ENCODE results near the gene GRIP2. TPM values are rescaled to one million over a fixed set of nuclear protein-coding genes. Genes with fewer than 3 reads are reported as not detected.

Gene GRIP2
- total RNA-seq, 1 experiment from 2014 or later: not detected

- H3K27ac Mint-ChIP-seq (ENCODE audit: low read depth, unreplicated experiment): no peak overlapping the region
- DNase-seq (ENCODE audit: unreplicated experiment): no peak
- ChIA-PET CTCF (no interaction called here), POLR2A (no interaction called here)
- intact Hi-C loops (cut with micrococcal nuclease): no loop called here
- H3K9me3 Mint-ChIP-seq (ENCODE audit: unreplicated experiment): no peaks in the 10 kb centered on the region
- BruUV-seq (replicated peaks): no TSS peak
- peaks cover 9% of the 10 kb centered on the region for H3K36me3 Mint-ChIP-seq (ENCODE audit: insufficient read depth, unreplicated experiment)
- H3K27me3 Mint-ChIP-seq (ENCODE audit: insufficient read depth, unreplicated experiment): no peaks in the 10 kb centered on the region
- no peak for TF ChIP-seq CTCF (IDR thresholded peaks at IDR 0.05; ENCODE audit: unreplicated experiment)
- no peak overlapping the region for H3K4me3 Mint-ChIP-seq (ENCODE audit: unreplicated experiment)
- H3K4me1 Mint-ChIP-seq (ENCODE audit: insufficient read depth, unreplicated experiment): peaks cover 16% of the 10 kb centered on the region
Observed at GRCh38 chr3:14485981-14486380, 54.2 kb downstream of the GRIP2 start.

GRCh38 chr3:14484741-14485140, 55.4 kb downstream of the GRIP2 start:
- Mint-ChIP-seq H3K36me3 (ENCODE audit: insufficient read depth, unreplicated experiment) (peaks cover 13% of the 10 kb centered on the region), H3K27me3 (ENCODE audit: insufficient read depth, unreplicated experiment) (no peaks in the 10 kb centered on the region), H3K9me3 (ENCODE audit: unreplicated experiment) (no peaks in the 10 kb centered on the region), H3K4me1 (ENCODE audit: insufficient read depth, unreplicated experiment) (peaks cover 6% of the 10 kb centered on the region), H3K4me3 (ENCODE audit: unreplicated experiment) (no peak overlapping the region), H3K27ac (ENCODE audit: low read depth, unreplicated experiment) (no peak overlapping the region)
- no peak for TF ChIP-seq CTCF (IDR thresholded peaks at IDR 0.05; ENCODE audit: unreplicated experiment)
- CTCF ChIA-PET: interaction anchor here (0.5 to 1.2 kb wide), 4 partner anchors 16 to 1340 kb away, joined by 3 to 5 read pairs (median 4); no protein-coding TSS in a partner anchor
- DNase-seq (ENCODE audit: unreplicated experiment): no peak
- intact Hi-C loops (cut with micrococcal nuclease): no loop called here
- POLR2A ChIA-PET: no interaction called here
- BruUV-seq (replicated peaks): no TSS peak

GRCh38 chr3:14483286-14483685, 56.9 kb downstream of the GRIP2 start:
- Mint-ChIP-seq H3K36me3 (ENCODE audit: insufficient read depth, unreplicated experiment) (peaks cover 13% of the 10 kb centered on the region), H3K27ac (ENCODE audit: low read depth, unreplicated experiment) (no peak overlapping the region), H3K9me3 (ENCODE audit: unreplicated experiment) (no peaks in the 10 kb centered on the region), H3K4me3 (ENCODE audit: unreplicated experiment) (no peak overlapping the region), H3K4me1 (ENCODE audit: insufficient read depth, unreplicated experiment) (peaks cover 1% of the 10 kb centered on the region), H3K27me3 (ENCODE audit: insufficient read depth, unreplicated experiment) (no peaks in the 10 kb centered on the region)
- intact Hi-C loops (cut with micrococcal nuclease): no loop called here
- no peak for TF ChIP-seq CTCF (IDR thresholded peaks at IDR 0.05; ENCODE audit: unreplicated experiment)
- BruUV-seq (replicated peaks): no TSS peak
- POLR2A ChIA-PET: interaction anchor here (0.6 to 1.2 kb wide), 2 partner anchors 11 to 611 kb away, joined by 3 to 4 read pairs; no protein-coding TSS in a partner anchor
- no peak for DNase-seq (ENCODE audit: unreplicated experiment)
- CTCF ChIA-PET: interaction anchor here (0.6 to 1.2 kb wide), 5 partner anchors 12 to 438 kb away, joined by 3 read pairs; no protein-coding TSS in a partner anchor

- BruUV-seq (replicated peaks): no TSS peak
- H3K27me3 Mint-ChIP-seq (ENCODE audit: insufficient read depth, unreplicated experiment): no peaks in the 10 kb centered on the region
- ChIA-PET POLR2A (no interaction called here), CTCF (interaction anchor here (1.2 kb wide), 2 partner anchors 15 to 280 kb away, joined by 3 read pairs; no protein-coding TSS in a partner anchor)
- no peaks in the 10 kb centered on the region for H3K4me1 Mint-ChIP-seq (ENCODE audit: insufficient read depth, unreplicated experiment)
- intact Hi-C loops (cut with micrococcal nuclease): no loop called here
- peaks cover 17% of the 10 kb centered on the region for H3K36me3 Mint-ChIP-seq (ENCODE audit: insufficient read depth, unreplicated experiment)
- no peak for DNase-seq (ENCODE audit: unreplicated experiment)
- TF ChIP-seq CTCF (IDR thresholded peaks at IDR 0.05; ENCODE audit: unreplicated experiment): no peak
- no peak overlapping the region for H3K4me3 Mint-ChIP-seq (ENCODE audit: unreplicated experiment)
- H3K9me3 Mint-ChIP-seq (ENCODE audit: unreplicated experiment): no peaks in the 10 kb centered on the region
- H3K27ac Mint-ChIP-seq (ENCODE audit: low read depth, unreplicated experiment): no peak overlapping the region
Observed at GRCh38 chr3:14482271-14482721, 57.8 kb downstream of the GRIP2 start.

Data from MCF 10A (cell line).